Natural killer cell (primary cell): ENCODE data around the gene LZTS2. TPM values are rescaled to one million over a fixed set of nuclear protein-coding genes. Genes with fewer than 3 reads are reported as not detected.

Source experiments
- ATAC-seq, 3 donors: fragments of 150-1000 bp in 2 of 3; fragments of 200-7000 bp in 1 of 3; cut with Tn5 transposase; 1 replicate in 1 of 3; 2 replicates in 2 of 3; pipeline ENCODE4 v1.10.0; 2021; ENCODE audit warnings: mild to moderate bottlenecking in 2 of 3, moderate library complexity in 2 of 3
- DNase-seq, 2 donors: peaks; one replicate each; pipeline versions ENCODE4 v3.0.0 to v3.0.0-alpha.2; 2013 to 2021; ENCODE audit warnings: mixed read lengths in 1 of 2
- H3K27ac ChIP-seq: one replicate; pipeline ENCODE4 v1.5.1; 2013; ENCODE audit warnings: mild to moderate bottlenecking, low read length
- H3K27me3 ChIP-seq: one replicate; pipeline ENCODE4 v1.6.1; 2013; ENCODE audit warnings: low read length; ENCODE audit not compliant: control insufficient read depth, insufficient read depth
- H3K36me3 ChIP-seq: one replicate; pipeline ENCODE4 v1.6.1; 2013; ENCODE audit warnings: low read length; ENCODE audit not compliant: control insufficient read depth, insufficient read depth
- H3K4me1 ChIP-seq: one replicate; pipeline ENCODE4 v1.6.1; 2013; ENCODE audit warnings: low read length; ENCODE audit not compliant: control insufficient read depth, insufficient read depth
- H3K4me3 ChIP-seq: one replicate; pipeline ENCODE4 v1.5.1; 2013; ENCODE audit warnings: low read length
- H3K9me3 ChIP-seq: one replicate; pipeline ENCODE4 v1.6.1; 2013; ENCODE audit warnings: low read length; ENCODE audit not compliant: control insufficient read depth, insufficient read depth
- H3K27ac Mint-ChIP-seq, 2 donors: one replicate each; pipeline ENCODE4 v1.8.0; 2022; ENCODE audit warnings: mild to moderate bottlenecking in 2 of 2, mixed read lengths in 2 of 2, moderate library complexity in 1 of 2
- H3K27me3 Mint-ChIP-seq, 2 donors: one replicate each; pipeline ENCODE4 v1.8.0; 2022; ENCODE audit warnings: low read depth in 2 of 2, mixed read lengths in 2 of 2
- H3K36me3 Mint-ChIP-seq: one replicate; pipeline ENCODE4 v1.8.0; 2022; ENCODE audit warnings: mixed read lengths
- H3K4me1 Mint-ChIP-seq, 2 donors: one replicate each; pipeline ENCODE4 v1.8.0; 2022; ENCODE audit warnings: mixed read lengths in 2 of 2
- H3K4me3 Mint-ChIP-seq: one replicate; pipeline ENCODE4 v1.8.0; 2022; ENCODE audit warnings: mild to moderate bottlenecking, moderate library complexity, mixed read lengths
- H3K9me3 Mint-ChIP-seq, 2 donors: one replicate each; pipeline ENCODE4 v1.8.0; 2022; ENCODE audit warnings: mixed read lengths in 2 of 2
- CTCF ChIP-seq: fragments of 200-600 bp; IDR thresholded peaks from one replicate; pipeline ENCODE4 v1.8.0; 2022; ENCODE audit warnings: antibody characterized with exemption
- WGBS: methylation state at CpG from one replicate; pipeline ENCODE4 v1.1.7; 2013; ENCODE audit warnings: missing lambda C conversion rate; ENCODE audit not compliant: insufficient coverage; 5-methylcytosine and 5-hydroxymethylcytosine counted together
- intact Hi-C: fragments of 100-400 bp; cut with micrococcal nuclease; formaldehyde crosslinking; loops from one replicate; pipeline ENCODE4 v1.14.2; 2022
- total RNA-seq, 4 donors: library from RNA; stranded (reverse); fragments of 120-200 nt in 1 of 4; gene quantifications; one replicate each; pipeline versions ENCODE4 v1.2.3 to v1.2.4, GENCODE V29; 2013 to 2022

The LZTS2 gene
- total RNA-seq, 3 donors from 2014 or later (not counting 1 experiment from before 2014, with no cell fraction given), result 8.0 to 16.1 (median 11.7) TPM

DNA sequence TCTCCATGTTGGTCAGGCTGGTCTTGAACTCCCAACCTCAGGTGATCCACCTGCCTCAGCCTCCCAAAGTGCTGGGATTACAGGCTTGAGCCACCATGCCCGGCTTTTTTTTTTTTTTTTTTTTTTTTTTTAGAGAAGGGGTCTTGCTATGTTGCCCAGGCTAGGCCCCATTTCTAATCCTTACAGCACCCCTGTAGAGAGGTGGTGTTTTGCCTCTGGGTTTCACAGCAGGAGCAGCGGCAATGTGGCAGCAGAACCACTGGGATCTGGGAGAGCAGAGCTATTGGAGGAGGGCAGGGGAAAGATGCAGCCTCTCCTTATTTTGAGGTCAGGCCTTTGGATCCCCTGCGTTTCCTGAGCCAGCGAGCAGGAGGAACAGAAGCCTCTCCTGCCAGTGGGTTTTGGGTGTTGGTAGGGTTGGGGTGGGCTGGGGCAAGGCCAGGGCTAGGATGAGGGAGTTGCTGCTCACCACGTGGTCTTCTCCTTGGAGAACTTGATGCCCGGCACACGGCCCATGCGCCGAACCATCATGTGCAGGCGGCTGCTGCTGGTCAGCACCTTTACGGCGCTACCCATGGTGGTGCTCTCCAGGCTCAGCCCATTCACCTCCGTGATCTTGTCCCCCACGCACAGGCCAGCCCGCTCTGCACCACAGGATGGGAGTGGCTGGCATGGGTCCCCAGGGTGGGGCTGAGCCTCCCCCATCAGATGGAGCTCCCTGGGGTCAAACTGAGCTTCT, 23.5 kb downstream of the LZTS2 start:
- Mint-ChIP-seq H3K4me3 (no peak overlapping the region), H3K9me3 (no peaks in the 10 kb centered on the region), H3K27me3 (peaks cover 8 to 13% of the 10 kb centered on the region in 2 donors), H3K4me1 (peaks cover 0 to 12% of the 10 kb centered on the region in 2 donors), H3K27ac (no peak overlapping the region), H3K36me3 (no peaks in the 10 kb centered on the region)
- intact Hi-C loops, result no loop called here
- Histone ChIP-seq H3K27me3 (peaks cover 4% of the 10 kb centered on the region), H3K4me3 (no peak overlapping the region), H3K27ac (no peak overlapping the region), H3K9me3 (no peaks in the 10 kb centered on the region), H3K36me3 (no peaks in the 10 kb centered on the region), H3K4me1 (peaks cover 11% of the 10 kb centered on the region)
- TF ChIP-seq CTCF, result no peak
- ATAC-seq, result no peak
- no peak for DNase-seq
- WGBS, result 98% methylated on average over 14 of the region's 15 CpGs

DNA sequence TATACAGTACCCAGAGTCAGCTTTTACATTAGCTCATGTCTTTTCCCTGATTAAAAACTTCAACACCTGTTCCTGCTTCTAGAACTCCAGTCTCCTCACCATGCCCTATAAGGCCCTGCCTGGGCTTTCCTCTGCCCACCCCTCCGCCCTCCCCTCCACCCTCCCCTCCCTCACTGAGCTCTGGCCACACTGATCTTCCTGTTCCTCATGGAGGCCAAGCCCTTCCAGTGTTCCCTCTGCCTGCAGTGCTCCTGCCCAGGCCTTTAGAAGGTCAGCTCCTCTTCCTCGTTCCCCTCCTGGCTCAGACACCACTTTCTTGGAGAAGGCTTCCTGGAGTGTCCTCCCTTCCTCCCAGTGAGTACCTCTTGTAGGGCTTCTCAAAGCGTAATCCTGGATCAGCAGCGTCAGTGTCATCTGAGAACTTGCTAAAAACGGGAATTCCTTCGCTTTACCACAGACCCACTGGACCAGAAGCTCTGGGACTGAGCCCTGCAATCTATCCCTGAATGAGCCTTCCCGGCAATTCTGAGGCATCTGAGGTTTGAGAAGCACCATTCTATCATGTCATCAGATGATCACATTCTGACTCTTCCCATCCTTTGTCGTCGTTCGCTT, 27.6 kb downstream of the LZTS2 start:
- H3K36me3 Mint-ChIP-seq, result no peaks in the 10 kb centered on the region
- ATAC-seq (no peak), DNase-seq (no peak)
- H3K27ac ChIP-seq, result no peak overlapping the region
- H3K9me3 ChIP-seq, result no peaks in the 10 kb centered on the region
- peaks cover 16% of the 10 kb centered on the region for H3K4me1 ChIP-seq
- H3K27me3 ChIP-seq, result no peaks in the 10 kb centered on the region
- intact Hi-C loops, result no loop called here
- H3K4me3 Mint-ChIP-seq, result no peak overlapping the region
- H3K4me1 Mint-ChIP-seq, result peaks cover 12 to 14% of the 10 kb centered on the region in 2 donors
- H3K27me3 Mint-ChIP-seq, result peaks cover 0 to 7% of the 10 kb centered on the region in 2 donors
- no peak overlapping the region for H3K4me3 ChIP-seq
- H3K36me3 ChIP-seq, result no peaks in the 10 kb centered on the region
- H3K27ac Mint-ChIP-seq, result no peak overlapping the region
- 87% methylated on average over 9 of the region's 10 CpGs for WGBS
- no peak for TF ChIP-seq CTCF
- H3K9me3 Mint-ChIP-seq, result no peaks in the 10 kb centered on the region

DNA sequence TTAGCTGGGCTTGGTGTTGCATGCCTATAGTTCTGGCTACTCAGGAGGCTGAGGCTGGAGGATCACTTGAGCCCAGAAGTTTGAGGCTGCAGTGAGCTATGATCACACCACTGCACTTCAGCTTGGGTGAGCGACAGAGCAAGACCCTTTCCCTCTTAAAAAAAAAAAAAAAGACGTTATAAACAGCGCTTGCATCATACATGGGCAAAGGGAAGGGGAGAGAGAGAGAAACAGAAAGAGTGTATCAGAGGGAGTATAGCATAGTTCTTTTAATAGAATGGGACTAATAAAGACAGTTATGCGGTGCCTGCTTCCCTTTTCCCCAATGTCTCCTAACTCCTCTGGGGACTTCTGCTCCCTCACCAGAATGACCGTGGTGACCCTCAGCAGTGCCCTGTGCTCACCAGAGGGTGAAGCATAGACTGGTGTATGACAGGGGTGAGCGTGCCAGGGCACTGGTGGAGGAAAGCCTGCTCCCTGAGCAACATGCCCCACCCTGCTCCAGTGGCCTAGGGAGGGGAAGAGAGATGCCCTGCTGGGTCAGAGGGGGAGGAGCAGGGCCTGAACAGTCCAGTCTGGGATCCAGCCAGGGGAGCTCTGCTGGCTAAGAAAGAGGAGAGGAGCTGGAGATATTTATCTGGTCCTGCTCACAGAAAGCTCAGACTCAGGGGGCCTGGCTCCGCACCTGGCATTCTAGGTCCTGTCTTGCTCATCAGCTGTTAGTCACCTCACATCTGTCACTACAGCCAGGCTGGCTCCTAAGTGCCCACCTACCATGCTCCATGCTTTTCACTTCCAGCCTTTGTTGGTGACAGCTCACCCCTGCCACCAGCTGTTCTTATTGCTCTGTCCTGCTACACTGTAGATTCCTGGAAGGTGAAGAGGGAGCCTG, 29.1 kb downstream of the LZTS2 start:
- WGBS, result 86% methylated on average over 4 of the region's 7 CpGs
- H3K9me3 Mint-ChIP-seq, result no peaks in the 10 kb centered on the region
- Histone ChIP-seq H3K4me3 (no peak overlapping the region), H3K36me3 (no peaks in the 10 kb centered on the region), H3K9me3 (no peaks in the 10 kb centered on the region), H3K27me3 (no peaks in the 10 kb centered on the region), H3K27ac (no peak overlapping the region), H3K4me1 (peaks cover 28% of the 10 kb centered on the region)
- TF ChIP-seq CTCF, result no peak
- H3K4me3 Mint-ChIP-seq, result no peak overlapping the region
- intact Hi-C loops, result no loop called here
- ATAC-seq (no peak), DNase-seq (no peak)
- H3K4me1 Mint-ChIP-seq, result peaks cover 26 to 27% of the 10 kb centered on the region in 2 donors
- no peaks in the 10 kb centered on the region for H3K36me3 Mint-ChIP-seq
- peaks cover 0 to 7% of the 10 kb centered on the region in 2 donors for H3K27me3 Mint-ChIP-seq
- no peak overlapping the region for H3K27ac Mint-ChIP-seq
